HG03159 (cell line): ENCODE results near the gene TNS1.
A peak's percentile ranks its signal among the peaks of the same experiment; 100 is the strongest.

Experiments used
- ATAC-seq: cut with Tn5 transposase; IDR thresholded peaks from one replicate; pipeline ENCODE4 v1.9.1; 2021; ENCODE audit warnings: mild to moderate bottlenecking, moderate library complexity; ENCODE audit not compliant: unreplicated experiment

The TNS1 gene

GRCh38 chr2:217901400-217901799 is 101.4 kb downstream of the TNS1 start:
- no peak for ATAC-seq

- no peak for ATAC-seq
Observed at GRCh38 chr2:217900780-217901360, 101.9 kb downstream of the TNS1 start.

- no peak for ATAC-seq
Observed at GRCh38 chr2:217900010-217900779, 102.6 kb downstream of the TNS1 start.

- ATAC-seq: no peak
Observed at GRCh38 chr2:217899231-217900009, 103.4 kb downstream of the TNS1 start.

- no peak for ATAC-seq
Observed at GRCh38 chr2:217897816-217898806, 104.7 kb downstream of the TNS1 start.

GRCh38 chr2:217897091-217897715 is 105.6 kb downstream of the TNS1 start:
- ATAC-seq: no peak

GRCh38 chr2:217895070-217895635 is 107.6 kb downstream of the TNS1 start:
- no peak for ATAC-seq

GRCh38 chr2:217893440-217893839 is 109.4 kb downstream of the TNS1 start:
- ATAC-seq: no peak

GRCh38 chr2:217892560-217892959 is 110.2 kb downstream of the TNS1 start:
- ATAC-seq: no peak

- ATAC-seq: no peak
Observed at GRCh38 chr2:217890445-217890844, 112.3 kb downstream of the TNS1 start.

- ATAC-seq: no peak
Observed at GRCh38 chr2:217889656-217890055, 113.1 kb downstream of the TNS1 start.

- no peak for ATAC-seq
Observed at GRCh38 chr2:217887841-217888701, 114.7 kb downstream of the TNS1 start.

GRCh38 chr2:217886720-217887309 is 116.0 kb downstream of the TNS1 start:
- ATAC-seq: peak; percentile 72

GRCh38 chr2:217886091-217886490 is 116.7 kb downstream of the TNS1 start:
- ATAC-seq: no peak

- ATAC-seq: no peak
Observed at GRCh38 chr2:217884985-217885384, 117.8 kb downstream of the TNS1 start.

GRCh38 chr2:217880891-217881290 is 121.9 kb downstream of the TNS1 start:
- no peak for ATAC-seq

- no peak for ATAC-seq
Observed at GRCh38 chr2:217880287-217880889, 122.4 kb downstream of the TNS1 start.

- ATAC-seq: no peak
Observed at GRCh38 chr2:217878915-217879590, 123.7 kb downstream of the TNS1 start.
